Chondrocyte (in vitro differentiated cells): Measurements from ENCODE around the gene ZNF527. TPM values are rescaled to one million over a fixed set of nuclear protein-coding genes. Genes with fewer than 3 reads are reported as not detected.
A peak's percentile ranks its signal among the peaks of the same experiment; 100 is the strongest.
"Not testable (repeated sequence)": the region's sequence is repeated elsewhere in the genome, so short reads cannot be mapped to it uniquely, and the experiment has no call there.

Experiments
- DNase-seq: peaks from one replicate; pipeline ENCODE4 v3.0.0; 2021; ENCODE audit warnings: mixed read lengths, low spot score
- H3K27ac Mint-ChIP-seq: one replicate; pipeline ENCODE4 v1.8.0; 2021; ENCODE audit warnings: mild to moderate bottlenecking, moderate library complexity, mixed read lengths; ENCODE audit not compliant: unreplicated experiment
- H3K27me3 Mint-ChIP-seq: 2 replicates; pipeline ENCODE4 v1.8.0; 2021; ENCODE audit warnings: low read depth, mixed read lengths
- H3K36me3 Mint-ChIP-seq: 2 replicates; pipeline ENCODE4 v1.8.0; 2021; ENCODE audit warnings: low read depth, mixed read lengths
- H3K4me1 Mint-ChIP-seq: 2 replicates; pipeline ENCODE4 v1.8.0; 2021; ENCODE audit warnings: low read depth, mild to moderate bottlenecking, mixed read lengths
- H3K4me3 Mint-ChIP-seq: one replicate; pipeline ENCODE4 v1.8.0; 2021; ENCODE audit warnings: mild to moderate bottlenecking, moderate library complexity, mixed read lengths; ENCODE audit not compliant: unreplicated experiment
- H3K9me3 Mint-ChIP-seq: 2 replicates; pipeline ENCODE4 v1.8.0; 2021; ENCODE audit warnings: low read depth, mixed read lengths
- total RNA-seq: library from RNA; stranded (reverse); gene quantifications from 3 replicates; pipeline ENCODE4 v1.2.1, GENCODE V29; 2021
- TF ChIP-seq, protein P1 (sequence below): fragments of 200-600 bp; sonication (generic); IDR thresholded peaks from 2 replicates; pipeline ENCODE4 v1.5.0; 2021; ENCODE audit warnings: antibody characterized with exemption, mild to moderate bottlenecking, moderate library complexity

ZNF527 gene
- total RNA-seq, 1 donor from 2014 or later, result 5.8 TPM

DNA sequence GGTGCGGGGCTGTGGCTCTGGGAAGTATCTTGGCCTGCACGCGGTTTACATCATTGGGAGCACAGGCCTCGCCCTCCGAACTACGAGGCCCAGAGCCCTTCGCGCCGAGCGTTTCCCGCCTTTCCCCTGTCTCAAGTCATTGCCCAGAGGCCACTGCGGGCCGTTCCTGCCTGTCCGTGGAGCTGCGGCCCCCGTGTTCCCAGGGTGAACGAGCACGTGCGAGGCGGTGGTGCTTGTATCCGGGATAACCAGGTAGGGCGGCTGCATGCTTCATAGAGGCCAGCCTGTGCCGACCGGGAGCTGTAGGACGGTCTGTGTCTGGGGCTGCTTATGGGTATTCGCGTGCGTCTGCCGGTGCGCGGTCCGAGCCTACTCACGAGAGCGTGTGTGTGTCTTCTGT is 32.5 kb downstream of the ZNF527 start:
- TF ChIP-seq, protein P1, sequence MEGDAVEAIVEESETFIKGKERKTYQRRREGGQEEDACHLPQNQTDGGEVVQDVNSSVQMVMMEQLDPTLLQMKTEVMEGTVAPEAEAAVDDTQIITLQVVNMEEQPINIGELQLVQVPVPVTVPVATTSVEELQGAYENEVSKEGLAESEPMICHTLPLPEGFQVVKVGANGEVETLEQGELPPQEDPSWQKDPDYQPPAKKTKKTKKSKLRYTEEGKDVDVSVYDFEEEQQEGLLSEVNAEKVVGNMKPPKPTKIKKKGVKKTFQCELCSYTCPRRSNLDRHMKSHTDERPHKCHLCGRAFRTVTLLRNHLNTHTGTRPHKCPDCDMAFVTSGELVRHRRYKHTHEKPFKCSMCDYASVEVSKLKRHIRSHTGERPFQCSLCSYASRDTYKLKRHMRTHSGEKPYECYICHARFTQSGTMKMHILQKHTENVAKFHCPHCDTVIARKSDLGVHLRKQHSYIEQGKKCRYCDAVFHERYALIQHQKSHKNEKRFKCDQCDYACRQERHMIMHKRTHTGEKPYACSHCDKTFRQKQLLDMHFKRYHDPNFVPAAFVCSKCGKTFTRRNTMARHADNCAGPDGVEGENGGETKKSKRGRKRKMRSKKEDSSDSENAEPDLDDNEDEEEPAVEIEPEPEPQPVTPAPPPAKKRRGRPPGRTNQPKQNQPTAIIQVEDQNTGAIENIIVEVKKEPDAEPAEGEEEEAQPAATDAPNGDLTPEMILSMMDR, result no peak
- Mint-ChIP-seq H3K36me3 (peaks cover 15% of the 10 kb centered on the region), H3K4me3 (no peak overlapping the region), H3K4me1 (no peaks in the 10 kb centered on the region), H3K27ac (no peak overlapping the region), H3K27me3 (no peaks in the 10 kb centered on the region), H3K9me3 (peaks cover 81% of the 10 kb centered on the region)
- DNase-seq, result peak; percentile 92

DNA sequence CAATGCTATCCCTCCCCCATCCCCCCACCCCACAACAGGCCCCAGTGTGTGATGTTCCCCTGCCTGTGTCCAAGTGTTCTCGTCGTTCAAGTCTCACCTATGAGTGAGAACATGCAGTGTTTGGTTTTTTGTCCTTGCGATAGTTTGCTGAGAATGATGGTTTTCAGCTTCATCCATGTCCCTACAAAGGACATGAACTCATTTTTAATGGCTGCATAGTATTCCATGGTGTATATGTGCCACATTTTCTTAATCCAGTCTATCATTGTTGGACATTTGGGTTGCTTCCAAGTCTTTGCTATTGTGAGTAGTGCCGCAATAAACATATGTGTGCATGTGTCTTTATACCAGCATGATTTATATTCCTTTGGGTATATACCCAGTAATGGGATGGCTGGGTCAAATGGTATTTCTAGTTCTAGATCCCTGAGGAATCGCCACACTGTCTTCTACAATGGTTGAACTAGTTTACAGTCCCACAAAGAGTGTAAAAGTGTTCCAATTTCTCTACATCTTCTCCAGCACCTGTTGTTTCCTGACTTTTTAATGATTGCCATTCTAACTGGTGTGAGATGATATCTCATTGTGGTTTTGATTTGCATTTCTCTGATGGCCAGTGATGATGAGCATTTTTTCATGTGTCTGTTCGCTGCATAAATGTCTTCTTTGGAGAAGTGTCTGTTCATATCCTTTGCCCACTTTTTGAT is 35.4 kb downstream of the ZNF527 start:
- not testable (repeated sequence) for H3K27ac Mint-ChIP-seq, H3K4me1 Mint-ChIP-seq, DNase-seq, H3K4me3 Mint-ChIP-seq, H3K27me3 Mint-ChIP-seq
- Mint-ChIP-seq H3K36me3 (peaks cover 28% of the 10 kb centered on the region), H3K9me3 (peaks cover 84% of the 10 kb centered on the region)

- H3K36me3 Mint-ChIP-seq, result peaks cover 68% of the 10 kb centered on the region
- H3K4me1 Mint-ChIP-seq, result no peaks in the 10 kb centered on the region
- no peak overlapping the region for H3K4me3 Mint-ChIP-seq
- TF ChIP-seq, protein P1, result no peak
- peaks cover 74% of the 10 kb centered on the region for H3K9me3 Mint-ChIP-seq
- H3K27me3 Mint-ChIP-seq, result no peaks in the 10 kb centered on the region
- DNase-seq, result no peak
- H3K27ac Mint-ChIP-seq, result no peak overlapping the region
Measured at GRCh38 chr19:37412700-37413099, 41.8 kb downstream of the ZNF527 start.

GRCh38 chr19:37413313-37414084 is 42.6 kb downstream of the ZNF527 start:
- DNase-seq, result no peak
- H3K4me1 Mint-ChIP-seq, result no peaks in the 10 kb centered on the region
- H3K27ac Mint-ChIP-seq, result no peak overlapping the region
- TF ChIP-seq, protein P1, result no peak
- no peaks in the 10 kb centered on the region for H3K27me3 Mint-ChIP-seq
- peaks cover 71% of the 10 kb centered on the region for H3K9me3 Mint-ChIP-seq
- peaks cover 70% of the 10 kb centered on the region for H3K36me3 Mint-ChIP-seq
- H3K4me3 Mint-ChIP-seq, result no peak overlapping the region

Other genes with a start within 250 kb of the ZNF527 start
- 5.5 to 14.7 TPM (median 7.1 TPM) in 3 replicates for gene ZNF585A, start 198.4 kb upstream of the ZNF527 start, total RNA-seq
- gene ZNF585B, start 160.6 kb upstream of the ZNF527 start, total RNA-seq, result 2.1 to 17.9 TPM (median 3.3 TPM) in 3 replicates
- gene ZNF383, start 152.9 kb upstream of the ZNF527 start, total RNA-seq, result 6.0 to 10.6 TPM (median 7.7 TPM) in 3 replicates
- 6.8 to 9.6 TPM (median 7.4 TPM) in 3 replicates for gene ZNF569, start 96.3 kb downstream of the ZNF527 start, total RNA-seq
- 6.5 to 7.6 TPM (median 6.8 TPM) in 3 replicates for gene ZNF570, start 98.3 kb downstream of the ZNF527 start, total RNA-seq
- 7.9 to 14.3 TPM (median 8.5 TPM) in 3 replicates for gene ZNF793, start 135.8 kb downstream of the ZNF527 start, total RNA-seq
- gene ZNF571, start 223.7 kb downstream of the ZNF527 start, total RNA-seq, result 4.9 to 5.7 TPM (median 5.2 TPM) in 3 replicates
- 1.3 to 3.2 TPM (median 1.4 TPM) in 3 replicates for gene ZNF540, start 223.8 kb downstream of the ZNF527 start, total RNA-seq